A549 (cell line): ENCODE data around the gene CAMTA1.

Source experiments
- BHLHE40 ChIP-seq: IDR thresholded peaks from 2 replicates; pipeline ENCODE4 v1.6.1; 2012; ENCODE audit warnings: low read depth, low read length, inconsistent platforms
- CTCF ChIP-seq: fragments of >200 bp; sonication (Bioruptor Twin); formaldehyde crosslinking; IDR thresholded peaks from 3 replicates; pipeline ENCODE4 v1.5.1; 2016
- ELK1 ChIP-seq: fragments of 150-350 bp; IDR thresholded peaks from 2 replicates; pipeline ENCODE4 v1.6.1; 2014; ENCODE audit warnings: low read depth, mild to moderate bottlenecking, low read length
- GATA3 ChIP-seq: IDR thresholded peaks from 2 replicates; pipeline ENCODE4 v1.6.1; 2012; ENCODE audit warnings: borderline replicate concordance
- JUN ChIP-seq, 2 experiments: fragments of >200 bp; sonication (Bioruptor Twin); formaldehyde crosslinking; IDR thresholded peaks; 2 replicates in 1 of 2; 3 replicates in 1 of 2; pipeline ENCODE4 v1.6.1; 2016 to 2017
- MAX ChIP-seq: IDR thresholded peaks from 2 replicates; pipeline ENCODE4 v1.6.1; 2012
- POLR2A ChIP-seq: IDR thresholded peaks from 2 replicates; pipeline ENCODE4 v1.6.1; 2012; ENCODE audit warnings: mild to moderate bottlenecking, low read length
- RAD21 ChIP-seq, 2 experiments: fragments of >200 bp in 1 of 2; sonication (Bioruptor Twin) in 1 of 2; formaldehyde crosslinking in 1 of 2; IDR thresholded peaks in 1 of 2; conservative IDR thresholded peaks in 1 of 2; 2 replicates in 1 of 2; 3 replicates in 1 of 2; pipeline ENCODE4 v1.6.1; 2012 to 2018; ENCODE audit warnings: inconsistent platforms in 1 of 2

GRCh38 chr1:7177438-7178146, 392.3 kb downstream of the CAMTA1 start:
- TF ChIP-seq JUN (IDR thresholded peaks at IDR 0.05) = no peak
- TF ChIP-seq CTCF = no peak
- TF ChIP-seq RAD21 (conservative IDR thresholded peaks at IDR 0.05 in 1 of 2, IDR thresholded peaks at IDR 0.05 in 1 of 2) = no peak
- no peak for TF ChIP-seq MAX
- TF ChIP-seq GATA3 = no peak
- TF ChIP-seq POLR2A = no peak
- TF ChIP-seq ELK1 = no peak
- no peak for TF ChIP-seq BHLHE40
